GM12864 (cell line): ENCODE data around the gene EFCAB9.
"Not testable (repeated sequence)": the region's sequence is repeated elsewhere in the genome, so short reads cannot be mapped to it uniquely, and the experiment has no call there.

Source experiments
- DNase-seq: peaks from one replicate; pipeline ENCODE4 v3.0.0-alpha.2; 2011; ENCODE audit warnings: low read depth
- H3K4me3 ChIP-seq: 2 replicates; pipeline ENCODE4 v1.5.1; 2011; ENCODE audit warnings: mild to moderate bottlenecking, low read depth, low read length, control low read depth
- CTCF ChIP-seq: IDR thresholded peaks from 2 replicates; pipeline ENCODE4 v1.5.1; 2011; ENCODE audit warnings: low read depth, mild to moderate bottlenecking, moderate library complexity, low read length, control low read depth, inconsistent platforms; ENCODE audit errors: missing control alignments

EFCAB9 gene

GRCh38 chr5:172188033-172188892, 5.7 kb upstream of the EFCAB9 start, which contains the start of gene STK10:
Gene STK10 (minus strand): TSS chr5:172188224. CDS start chr5:172188042, 182 bp downstream.
- peak; percentile 88 for TF ChIP-seq CTCF
- no peak for DNase-seq
- peak within 1 kb of the TSS; percentile 69 for H3K4me3 ChIP-seq

GRCh38 chr5:172188893-172189692, 4.9 kb upstream of the EFCAB9 start:
- TF ChIP-seq CTCF, result no peak
- H3K4me3 ChIP-seq, result peak overlapping the region; percentile 69
- DNase-seq, result no peak

GRCh38 chr5:172189693-172190296, 4.2 kb upstream of the EFCAB9 start:
- TF ChIP-seq CTCF, result no peak
- no peak overlapping the region for H3K4me3 ChIP-seq
- DNase-seq, result no peak

GRCh38 chr5:172194985-172195774, 1.2 kb downstream of the EFCAB9 start:
- no peak for TF ChIP-seq CTCF
- DNase-seq, result no peak

GRCh38 chr5:172197775-172198174, 3.8 kb downstream of the EFCAB9 start:
- not testable (repeated sequence) for DNase-seq, H3K4me3 ChIP-seq

More at GRCh38 chr5:172194985-172195774, 1.2 kb downstream of the EFCAB9 start:
- H3K4me3 ChIP-seq, result no peak overlapping the region

GRCh38 chr5:172199446-172199845, 5.5 kb downstream of the EFCAB9 start:
- TF ChIP-seq CTCF, result no peak
- no peak for DNase-seq
- H3K4me3 ChIP-seq, result no peak overlapping the region
